Dermis blood vessel endothelial cell (primary cell): ENCODE measurements around the gene BAIAP2L2. TPM values are rescaled to one million over a fixed set of nuclear protein-coding genes. Genes with fewer than 3 reads are reported as not detected.
"Not testable (repeated sequence)": the region's sequence is repeated elsewhere in the genome, so short reads cannot be mapped to it uniquely, and the experiment has no call there.

Source experiments
- DNase-seq: peaks from one replicate; pipeline ENCODE4 v3.0.0; 2010
- total RNA-seq: library from RNA; depleted of rRNA; stranded (reverse); fragments of >200 nt; gene quantifications from 2 replicates; pipeline ENCODE4 v1.2.3, GENCODE V29; 2014

BAIAP2L2 gene
- total RNA-seq, 1 donor from 2014 or later = not detected

DNA sequence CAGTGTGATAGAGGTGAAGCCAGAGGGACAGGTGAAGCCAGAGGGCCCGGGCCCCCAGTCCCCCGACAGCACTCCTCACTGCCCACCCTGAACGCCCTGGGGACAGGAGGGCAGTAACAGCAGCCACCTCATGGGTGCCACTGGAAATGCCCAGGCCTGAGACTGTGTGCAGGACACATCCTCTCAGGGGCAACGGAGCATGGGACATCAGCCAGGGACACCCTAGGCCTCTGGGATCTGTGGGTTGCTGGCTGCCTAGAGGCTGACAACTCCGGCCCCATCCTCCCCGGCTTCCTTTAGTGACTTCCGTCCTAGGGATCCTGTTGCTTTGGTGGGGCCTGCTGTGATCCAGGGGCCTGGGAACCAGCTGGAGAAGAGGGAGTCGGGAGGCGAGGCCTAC is 17.4 kb upstream of the BAIAP2L2 start:
- DNase-seq = no peak

DNA sequence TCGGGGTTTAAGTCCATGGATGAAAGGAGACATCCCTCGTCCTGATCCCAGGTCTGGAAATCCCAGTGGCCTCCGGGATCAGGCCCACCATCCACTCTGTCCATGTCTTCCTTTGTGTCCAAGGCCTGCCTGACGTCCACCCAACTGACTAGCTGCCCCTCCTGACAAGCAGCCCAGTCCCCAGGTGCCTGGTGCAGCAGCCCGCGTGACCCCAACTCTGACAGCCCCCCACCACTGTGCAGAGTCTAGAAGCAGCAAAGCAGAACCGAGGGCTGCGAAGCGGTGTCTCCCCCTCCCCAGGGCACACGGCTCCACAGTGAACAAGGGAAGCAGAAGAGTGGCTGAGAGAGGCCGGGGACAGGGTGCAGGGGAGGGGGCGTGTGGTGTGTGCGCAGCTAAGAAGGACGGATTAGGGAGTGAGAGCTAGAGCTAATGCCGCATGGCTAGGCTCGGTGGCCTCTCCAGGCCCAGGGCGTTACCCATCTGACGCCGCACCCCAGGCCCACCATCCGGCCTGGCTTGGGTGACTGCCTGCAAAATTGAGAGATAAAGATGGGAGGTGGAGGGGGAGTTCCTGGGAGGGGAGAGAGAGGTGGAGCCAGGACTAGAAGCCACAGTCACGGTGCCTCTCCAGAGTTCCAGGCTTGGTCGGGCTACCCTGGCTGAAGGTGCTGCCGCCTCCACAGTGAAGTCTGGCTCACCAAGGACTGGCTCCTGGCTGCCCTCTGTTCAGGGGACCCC is 16.6 kb upstream of the BAIAP2L2 start:
- DNase-seq = no peak

DNA sequence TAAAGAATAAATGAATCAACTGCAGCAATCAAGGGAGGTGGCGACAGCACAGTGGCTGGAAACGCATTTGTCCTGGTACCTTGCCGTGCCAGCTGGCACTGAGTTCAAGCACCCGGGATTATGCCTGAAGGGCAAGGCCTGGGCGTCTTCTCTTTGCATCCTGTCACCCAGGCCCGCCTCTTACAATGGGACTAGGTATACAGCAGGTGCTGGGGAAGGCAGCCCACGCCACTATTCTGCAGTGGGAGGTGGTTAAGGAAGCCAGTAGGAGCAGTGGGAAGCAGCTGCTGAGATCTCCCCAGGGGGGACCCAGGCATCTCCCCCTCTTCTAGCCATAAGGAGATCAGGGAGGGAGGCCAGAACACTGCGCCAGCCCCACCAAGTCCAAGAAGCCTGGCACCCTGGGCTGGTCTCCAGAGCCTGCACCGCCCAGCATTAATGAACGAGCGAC is 15.3 kb upstream of the BAIAP2L2 start:
- no peak for DNase-seq

DNA sequence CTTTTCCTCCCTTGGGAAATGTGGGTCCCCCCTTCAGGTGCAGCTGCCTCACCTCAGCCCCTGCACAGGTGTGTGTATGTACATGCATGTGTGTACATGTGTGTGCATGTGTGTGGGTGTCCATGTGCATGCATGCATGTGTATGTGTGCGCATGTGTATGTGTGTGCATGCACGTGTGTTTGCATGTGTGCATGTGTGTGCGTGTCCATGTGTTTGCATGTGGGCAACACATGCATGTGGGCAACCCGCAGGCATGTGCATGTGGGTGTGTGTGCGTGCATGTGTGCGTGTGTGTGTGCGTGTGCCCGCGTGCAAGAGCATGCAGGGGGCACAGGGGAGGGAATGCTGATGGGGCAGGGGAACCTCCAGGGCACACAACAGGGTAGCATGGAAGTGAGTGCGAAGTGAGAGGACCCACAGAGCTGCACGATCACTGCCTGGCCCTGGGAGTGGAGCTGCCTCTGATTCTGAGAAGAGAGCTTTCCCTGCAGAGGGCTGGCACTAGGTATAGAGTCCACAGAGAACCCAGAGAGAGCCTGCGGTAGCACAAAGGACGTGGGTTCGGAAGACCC is 14.6 kb upstream of the BAIAP2L2 start:
- DNase-seq = no peak

DNA sequence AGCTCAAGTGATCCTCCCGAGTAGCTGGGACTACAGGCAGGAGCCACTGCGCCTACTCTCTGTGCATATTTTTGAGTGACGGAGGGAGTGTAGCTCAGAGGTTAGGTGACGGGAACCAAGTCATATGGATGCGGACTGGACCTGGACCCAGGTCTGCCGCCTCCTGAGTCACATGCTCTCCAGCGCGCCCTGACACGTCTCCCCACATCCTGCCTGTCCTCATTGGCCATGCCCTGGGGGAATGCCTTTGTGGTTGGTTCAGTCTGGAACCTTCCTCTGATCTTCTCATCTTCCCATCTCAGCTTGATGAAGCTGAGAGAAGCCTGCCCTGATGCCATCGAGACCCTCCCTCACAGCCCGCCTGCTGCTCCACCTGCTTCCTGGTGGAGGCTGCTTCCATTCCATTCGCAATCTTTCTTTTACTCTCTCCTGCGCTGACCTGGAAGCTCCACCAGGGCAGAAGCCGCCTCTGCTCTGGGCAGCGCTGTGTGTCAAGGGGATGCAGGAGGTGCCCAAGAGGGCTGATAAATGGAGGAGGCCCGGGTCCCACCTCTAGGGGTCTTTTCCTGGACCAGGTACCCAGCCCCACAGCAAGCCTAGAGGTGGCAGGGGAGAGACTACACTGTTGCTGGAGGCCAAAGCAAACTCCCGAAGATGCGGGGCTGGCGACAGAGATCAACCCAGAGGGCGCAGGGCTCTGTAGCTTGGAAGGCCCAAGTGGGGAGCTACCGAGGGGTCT is 13.9 kb upstream of the BAIAP2L2 start:
- no peak for DNase-seq

DNA sequence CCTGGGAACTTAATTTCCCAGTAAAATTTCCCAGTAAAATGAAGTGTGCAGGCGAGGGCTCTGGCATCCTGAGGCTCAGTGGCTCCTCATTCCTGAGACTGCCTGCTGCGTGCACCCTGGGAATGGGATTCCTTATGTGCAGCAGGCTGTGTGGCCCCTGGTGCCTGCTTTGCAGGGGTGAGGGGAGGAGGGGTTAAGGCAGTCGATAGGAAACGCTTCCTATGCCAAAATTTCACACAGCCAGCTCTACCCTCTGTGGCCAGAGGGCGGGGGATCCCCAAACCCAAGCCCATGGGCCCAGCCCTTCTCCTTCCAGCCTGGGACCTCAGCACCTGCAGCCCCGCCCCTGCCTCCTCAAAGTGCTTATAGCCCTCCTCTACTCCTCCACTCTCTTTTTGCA is 12.1 kb upstream of the BAIAP2L2 start:
- no peak for DNase-seq

DNA sequence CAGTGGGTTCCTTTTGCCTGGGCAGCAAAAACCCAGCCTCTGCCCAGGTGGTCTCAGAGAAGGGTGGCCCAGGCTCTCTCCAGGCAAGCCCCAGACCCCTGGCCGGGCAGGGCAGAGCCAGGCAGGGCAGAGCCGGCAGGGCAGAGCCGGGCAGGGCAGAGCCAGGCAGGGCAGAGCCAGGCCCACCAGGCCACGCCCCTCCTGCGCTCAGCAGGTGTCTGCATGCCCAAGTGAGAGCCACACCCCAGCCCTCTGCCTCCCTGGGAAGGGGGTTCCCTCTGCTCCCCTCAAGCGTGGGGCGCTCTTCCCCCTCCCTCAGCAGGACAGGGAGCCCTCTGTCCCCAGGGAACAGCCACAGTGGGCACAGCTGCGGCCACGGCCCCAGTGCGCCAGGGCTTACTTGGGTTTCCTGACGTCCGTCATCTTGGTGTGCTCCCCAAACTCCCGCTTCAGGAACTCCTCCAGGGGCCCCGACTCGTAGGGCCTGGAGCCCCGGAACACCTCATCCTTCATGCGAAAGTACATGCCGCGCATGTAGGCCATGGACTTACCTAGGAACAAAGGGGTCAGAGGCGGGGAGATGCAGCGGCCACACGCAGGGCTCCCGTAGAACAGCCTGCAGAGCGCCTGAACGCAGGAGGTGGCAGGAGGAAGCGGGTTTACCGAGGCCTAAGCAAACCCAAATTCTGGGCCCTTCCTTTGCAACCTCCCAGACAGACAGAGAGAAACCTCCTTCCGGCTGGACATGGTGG is 10.1 kb upstream of the BAIAP2L2 start:
- DNase-seq = no peak

DNA sequence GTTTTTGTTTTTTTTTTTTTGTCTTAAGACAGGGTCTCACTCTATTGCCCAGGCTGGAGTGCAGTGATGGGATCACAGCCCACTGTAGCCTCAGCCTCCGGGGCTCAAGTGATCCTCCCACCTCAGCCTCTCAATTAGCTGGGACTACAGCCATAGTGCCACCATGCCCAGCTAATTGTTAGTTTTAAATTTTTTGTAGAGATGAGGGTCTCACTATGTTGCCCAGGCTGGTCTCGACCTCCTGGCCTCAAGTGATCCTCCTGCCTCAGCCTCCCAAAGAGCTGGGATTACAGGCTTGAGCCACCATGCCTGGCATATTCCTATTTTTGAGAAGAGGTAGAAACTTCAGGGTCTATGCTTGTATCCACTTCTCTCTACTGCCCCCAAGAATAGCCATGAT is 8.3 kb upstream of the BAIAP2L2 start:
- not testable (repeated sequence) for DNase-seq

DNA sequence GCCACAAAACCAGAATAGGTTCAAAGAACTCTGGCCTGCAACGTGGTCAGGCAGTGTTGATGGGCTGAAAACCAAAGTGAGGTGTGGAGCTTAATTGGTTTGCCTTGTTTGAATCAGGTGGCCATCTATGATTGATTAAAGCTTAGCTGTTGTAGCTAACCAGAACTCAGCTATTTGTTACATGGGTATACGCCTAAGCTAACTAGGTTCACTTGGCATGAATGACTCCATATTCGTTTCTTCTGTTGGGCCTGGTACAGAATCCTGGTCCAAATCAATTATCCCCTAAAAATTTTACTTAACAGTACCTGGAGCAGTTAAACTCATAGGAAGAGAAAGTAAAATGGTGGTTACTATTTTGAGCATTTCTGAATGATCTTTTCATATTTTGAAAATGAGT is 7.7 kb upstream of the BAIAP2L2 start:
- no peak for DNase-seq

DNA sequence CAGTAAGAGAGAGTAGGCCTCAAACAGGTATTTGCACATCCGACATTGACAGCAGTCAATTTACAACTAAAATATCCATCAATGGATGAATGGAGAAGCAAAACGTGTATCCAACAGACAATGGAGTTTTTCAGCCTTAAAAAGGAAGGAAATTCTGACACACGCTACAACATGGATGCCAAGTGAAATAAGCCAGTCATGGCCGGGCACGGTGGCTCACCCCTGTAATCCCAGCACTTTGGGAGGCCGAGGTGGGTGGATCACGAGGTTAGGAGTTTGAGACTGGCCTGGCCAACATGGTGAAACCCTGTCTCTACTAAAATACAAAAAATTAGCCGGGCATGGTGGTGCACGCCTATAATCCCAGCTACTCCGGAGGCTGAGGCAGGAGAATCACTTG is 7.1 kb upstream of the BAIAP2L2 start:
- DNase-seq = peak; percentile 59

DNA sequence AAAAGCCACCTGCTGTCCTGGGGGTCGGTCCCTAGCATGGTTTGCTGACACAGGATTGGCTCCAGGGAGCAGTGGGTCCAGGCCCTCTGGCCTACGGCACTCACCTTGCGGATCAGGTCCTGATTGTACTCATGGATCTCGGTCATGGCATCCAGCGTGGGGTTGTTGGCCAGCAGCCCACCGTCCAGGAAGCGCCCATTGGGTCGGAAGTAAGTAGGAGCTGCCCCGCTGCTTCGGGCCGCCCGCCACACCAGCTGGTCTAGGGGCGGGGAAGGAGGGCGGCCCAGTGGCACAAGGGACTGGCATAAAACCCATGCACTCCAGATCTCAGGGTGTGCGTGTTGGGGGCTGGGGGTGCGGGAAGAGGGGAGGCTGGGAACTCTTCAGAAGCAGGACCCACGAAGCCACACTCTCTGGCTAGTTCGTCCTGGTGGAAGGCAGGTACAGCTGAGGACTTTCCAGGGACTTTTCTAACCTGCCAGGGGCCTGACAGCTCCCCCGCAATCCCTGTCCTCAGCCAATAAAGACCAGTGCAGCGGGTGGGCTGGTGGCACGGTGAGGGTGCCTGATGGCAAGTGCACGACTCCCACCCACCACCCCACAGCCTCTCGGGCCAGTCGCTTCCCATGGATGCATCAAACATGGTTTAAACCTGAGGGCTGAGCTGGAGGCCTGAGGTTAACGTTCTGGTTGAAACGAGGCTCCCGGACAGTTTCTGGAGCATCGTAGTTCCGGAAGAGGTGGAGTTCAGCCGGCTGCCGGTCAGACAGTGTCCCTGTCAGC is 5.1 kb upstream of the BAIAP2L2 start:
- DNase-seq = no peak

DNA sequence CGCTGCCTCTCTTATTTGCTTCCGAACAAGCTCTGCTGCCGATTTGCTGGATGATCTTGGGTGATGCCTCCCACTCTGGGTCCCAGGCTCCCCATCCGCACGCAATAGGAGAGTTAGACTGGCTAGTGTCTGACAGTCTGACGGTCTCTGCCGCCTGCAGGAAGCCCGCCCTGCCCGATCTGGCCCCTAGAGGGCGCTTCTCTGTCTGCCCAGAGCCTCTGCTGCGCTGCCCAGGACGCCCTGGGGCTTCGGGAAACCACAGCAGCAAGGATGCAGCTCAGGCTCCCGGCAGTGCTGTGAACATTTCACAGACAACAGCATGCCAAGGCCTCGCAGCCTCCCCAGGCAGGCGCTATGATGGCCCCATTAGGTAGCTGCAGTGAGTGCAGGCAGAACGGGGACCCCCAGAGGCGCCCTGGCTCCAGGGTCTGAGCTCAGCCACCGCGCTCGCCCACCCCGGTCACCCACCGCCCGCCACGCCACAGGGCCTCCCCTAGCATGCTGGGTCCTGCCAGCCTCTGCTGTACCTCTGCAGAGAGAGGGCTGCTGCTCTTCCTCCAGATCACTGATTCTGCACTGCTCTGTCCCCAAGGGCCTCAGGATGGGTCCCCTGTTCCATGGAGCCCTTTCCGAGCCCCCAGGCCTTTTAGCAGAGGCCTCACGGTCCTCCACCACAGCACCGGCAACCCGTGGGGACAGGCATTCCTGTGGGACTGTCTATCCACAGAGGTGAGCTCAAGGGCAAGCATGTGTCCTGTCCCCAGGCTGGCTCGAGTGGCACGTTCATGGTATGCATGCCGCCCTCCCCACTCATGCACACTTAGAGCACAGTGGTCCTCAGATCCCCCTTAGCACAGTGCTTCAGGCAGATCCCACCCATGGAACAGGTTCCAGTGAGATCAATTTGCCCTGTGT is 4.3 kb upstream of the BAIAP2L2 start:
- DNase-seq = peak; percentile 92

DNA sequence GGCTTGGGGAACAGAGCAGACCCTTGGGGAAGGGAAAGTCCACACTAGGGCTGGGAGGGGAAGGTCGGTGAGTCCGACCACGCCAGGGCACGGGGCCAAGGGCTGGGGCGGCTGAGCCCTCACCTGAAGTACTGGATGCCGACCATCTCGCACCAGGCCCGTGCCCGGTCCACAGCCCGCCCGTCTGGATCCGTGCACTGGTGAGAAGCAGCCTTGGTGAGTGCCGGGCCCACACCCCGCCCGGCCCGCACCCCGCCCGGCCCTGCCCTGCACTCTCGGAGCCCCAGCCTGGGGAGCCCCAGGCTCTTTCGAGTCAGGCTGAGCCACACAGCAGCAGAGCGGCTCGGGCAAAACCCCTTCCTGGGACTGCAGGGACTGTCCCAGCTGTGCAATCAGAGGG is 1.9 kb upstream of the BAIAP2L2 start:
- DNase-seq = no peak

DNA sequence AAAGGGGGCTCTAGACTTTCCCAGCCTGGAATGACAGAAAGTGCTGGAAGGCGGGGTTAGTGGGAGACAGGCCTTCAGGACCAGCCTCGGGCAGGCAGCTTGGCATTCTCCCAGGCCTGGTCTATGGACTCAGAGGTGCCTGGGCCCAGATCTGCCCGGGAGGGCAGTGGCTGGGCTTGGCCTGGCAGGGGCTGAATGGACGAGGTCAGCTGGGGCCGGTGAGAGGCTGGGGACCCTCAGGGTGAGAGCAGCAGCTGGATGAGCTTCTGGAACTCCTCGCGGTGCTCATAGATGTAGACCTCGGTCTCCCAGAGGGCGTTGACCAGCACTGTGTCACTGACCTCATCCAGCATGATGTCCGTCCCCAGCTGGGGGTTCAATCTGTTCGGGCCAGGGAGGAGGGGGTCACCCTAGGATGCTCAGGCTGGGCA is 1.5 kb upstream of the BAIAP2L2 start:
- DNase-seq = no peak

DNA sequence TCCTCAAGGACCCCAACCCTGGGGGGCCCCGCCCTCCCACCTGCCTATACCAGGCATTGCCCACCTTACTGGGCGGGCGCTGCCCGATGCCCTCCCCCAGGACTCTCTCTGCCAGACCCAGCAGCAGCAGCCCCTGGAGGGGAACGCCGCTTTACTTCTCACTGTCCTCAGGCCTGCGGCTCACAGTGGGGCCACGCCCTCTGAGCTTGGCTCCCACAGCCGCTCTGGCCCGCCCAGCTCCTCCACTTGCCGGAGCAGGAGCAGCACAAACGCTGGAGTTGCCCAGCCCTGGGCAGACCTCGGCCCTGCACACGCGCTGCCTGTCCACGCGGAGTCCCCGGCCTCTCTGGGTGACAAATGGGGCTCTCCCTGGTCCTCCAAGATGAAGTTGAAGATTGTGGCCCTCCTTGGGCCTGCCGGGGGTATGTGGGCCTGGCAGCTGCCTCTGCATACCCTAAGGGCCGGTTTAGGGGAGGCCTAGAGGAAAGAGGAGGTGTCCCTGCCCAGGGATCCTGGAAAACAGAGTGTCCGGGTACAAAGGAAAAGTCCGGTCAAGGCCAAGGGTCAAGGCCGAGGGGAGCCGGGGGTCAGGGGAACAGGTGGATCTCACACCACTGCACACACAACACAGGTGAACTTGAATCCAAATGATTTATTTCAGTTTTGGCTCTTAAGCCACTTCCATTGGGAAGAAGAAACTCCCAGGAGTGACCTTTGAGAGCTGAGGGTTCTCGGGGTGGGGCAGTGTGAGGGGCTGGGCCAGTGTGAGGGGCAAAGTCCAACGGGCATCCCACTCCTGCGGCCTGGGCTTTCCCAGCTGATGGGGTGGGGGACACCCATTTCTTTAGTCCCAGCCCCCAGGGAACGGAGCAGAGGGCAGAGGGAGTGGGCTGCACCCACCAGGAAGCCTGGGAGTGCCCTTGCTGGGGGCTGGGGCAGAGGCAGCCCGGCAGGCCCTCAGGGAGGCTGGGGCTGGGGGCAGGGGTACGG is 674 bp upstream of the BAIAP2L2 start:
- DNase-seq = no peak

DNA sequence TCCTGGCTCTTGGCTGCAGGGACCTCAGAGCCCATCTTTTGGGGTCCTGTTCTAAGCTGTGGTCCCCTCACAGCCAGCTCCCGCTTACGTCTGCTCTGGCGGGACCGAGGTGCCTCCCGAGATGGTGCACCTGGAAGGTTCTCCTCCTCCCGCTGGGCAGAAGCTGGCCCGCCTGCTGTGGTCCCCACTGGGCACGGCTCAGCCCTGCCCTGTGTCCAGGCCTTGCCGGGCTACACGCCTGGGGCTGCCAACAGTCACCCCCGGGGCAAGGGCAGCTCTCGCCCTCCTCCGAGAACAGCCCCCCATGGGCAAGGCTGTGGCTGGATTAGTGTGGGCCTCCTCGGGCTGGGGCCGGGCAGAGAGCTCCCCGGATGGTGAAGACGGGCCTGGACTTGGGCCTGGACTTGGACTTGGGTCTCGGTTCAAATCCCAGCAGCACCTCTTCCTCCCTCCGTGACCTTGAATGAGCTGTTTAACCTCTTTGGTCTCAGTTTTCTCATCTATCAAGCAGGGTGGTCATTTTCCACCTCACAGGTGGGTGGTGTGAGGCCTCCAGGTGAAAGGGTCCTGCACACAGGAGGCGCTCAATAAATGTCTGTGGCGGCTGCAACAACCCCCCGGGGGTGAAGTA is 998 bp downstream of the BAIAP2L2 start:
- no peak for DNase-seq

DNA sequence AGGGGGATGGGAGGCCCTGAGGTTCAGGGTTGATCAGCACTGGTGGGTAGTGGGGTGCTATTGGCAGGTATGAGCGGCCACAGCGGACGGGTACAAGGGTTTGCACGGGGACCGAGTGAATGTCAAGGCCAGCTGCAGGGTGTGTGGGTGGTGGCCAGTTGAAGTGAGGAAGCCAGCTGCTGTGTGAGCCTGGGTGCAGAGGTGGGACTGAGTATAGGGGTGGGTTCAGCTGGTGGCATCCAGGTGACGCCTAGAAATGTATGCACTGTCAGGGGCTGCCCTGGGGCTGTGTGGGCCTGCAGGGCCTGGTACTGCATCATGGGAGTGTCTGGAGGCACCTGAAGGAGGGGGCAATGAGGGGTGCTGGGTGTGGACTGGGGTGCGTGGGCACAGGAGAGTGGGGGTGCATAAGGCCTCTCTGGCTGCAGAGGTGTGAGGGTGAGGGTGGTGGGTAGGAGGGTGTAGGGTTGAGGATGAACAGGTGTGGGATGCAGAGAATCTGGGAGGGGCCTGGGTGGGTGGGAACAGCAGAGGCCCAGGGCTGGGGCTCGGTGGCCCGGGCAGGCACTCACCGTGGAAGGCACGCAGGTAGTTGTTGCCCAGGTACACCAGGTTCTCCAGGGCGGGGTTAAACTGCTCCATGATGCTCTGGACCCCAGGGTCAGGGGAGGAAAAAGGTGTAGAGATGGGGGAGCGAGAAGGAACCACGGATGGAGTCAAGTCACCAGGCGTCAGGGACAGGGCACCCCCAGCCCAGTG is 1.7 kb downstream of the BAIAP2L2 start:
- no peak for DNase-seq

DNA sequence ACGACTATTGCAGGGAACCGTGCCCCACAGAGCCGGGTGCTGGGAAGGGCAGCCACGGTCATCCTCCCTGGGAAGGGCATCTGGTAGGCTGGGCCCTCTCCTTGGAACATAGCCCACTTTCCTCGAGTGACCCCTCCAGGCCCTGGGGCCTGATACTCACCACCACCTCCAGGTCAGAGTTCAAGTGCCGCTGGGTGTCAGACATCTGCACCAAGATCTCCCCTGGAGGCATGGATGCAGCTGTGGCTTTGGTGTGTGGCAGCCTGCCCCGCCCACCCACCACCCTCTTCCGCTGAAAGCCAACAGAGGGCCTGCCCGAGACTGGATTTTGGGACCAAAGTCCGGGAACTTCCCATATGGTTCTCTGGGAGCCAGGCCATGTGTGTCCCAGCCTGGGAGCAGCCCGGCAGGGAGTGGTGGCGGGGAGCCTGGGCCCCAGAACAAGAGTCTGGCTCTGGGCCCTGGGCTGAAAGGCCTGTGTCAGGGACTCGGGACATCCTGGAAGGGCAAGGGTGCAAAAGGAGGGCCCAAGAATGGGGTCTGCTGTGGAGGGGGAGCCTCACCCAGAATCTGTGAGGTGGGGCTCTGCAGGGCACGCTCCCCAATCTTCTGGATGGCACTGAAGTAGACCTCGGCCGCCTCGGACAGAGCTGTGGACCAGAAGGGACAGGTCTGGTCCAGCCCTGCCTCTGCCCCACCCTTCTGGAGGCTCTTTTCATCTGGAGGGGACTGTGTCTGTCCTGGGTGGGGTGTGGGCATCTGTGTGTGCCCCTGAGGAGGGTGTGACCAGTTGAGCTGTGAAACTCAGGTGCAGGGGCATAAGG is 2.6 kb downstream of the BAIAP2L2 start:
- no peak for DNase-seq
